Karpas-422 (cell line): ENCODE results near the gene BHLHA15. TPM values are rescaled to one million over a fixed set of nuclear protein-coding genes. Genes with fewer than 3 reads are reported as not detected.

Experiments used
- DNase-seq: peaks from one replicate; pipeline ENCODE4 v3.0.0-alpha.2; 2015
- H2AFZ ChIP-seq: fragments of 200-600 bp; sonication (generic); 2 replicates; pipeline ENCODE4 v1.6.1; 2014; ENCODE audit warnings: antibody characterized with exemption, low read length, mixed read lengths
- H3K27ac ChIP-seq: fragments of 200-600 bp; sonication (generic); 2 replicates; pipeline ENCODE4 v1.5.1; 2014; ENCODE audit warnings: mild to moderate bottlenecking, low read length, moderate library complexity
- H3K27me3 ChIP-seq: fragments of 200-600 bp; sonication (generic); 2 replicates; pipeline ENCODE4 v1.6.1; 2014; ENCODE audit warnings: low read length, mixed read lengths
- H3K36me3 ChIP-seq: fragments of 200-600 bp; sonication (generic); 2 replicates; pipeline ENCODE4 v1.6.1; 2014; ENCODE audit warnings: low read length, mixed read lengths; ENCODE audit not compliant: insufficient read depth
- H3K4me1 ChIP-seq: fragments of 200-600 bp; sonication (generic); 2 replicates; pipeline ENCODE4 v1.6.1; 2014; ENCODE audit warnings: mild to moderate bottlenecking, low read length, mixed read lengths
- H3K4me2 ChIP-seq: fragments of 200-600 bp; sonication (generic); 2 replicates; pipeline ENCODE4 v1.6.1; 2014; ENCODE audit warnings: low read length, low read depth, mild to moderate bottlenecking; ENCODE audit not compliant: poor library complexity, severe bottlenecking
- H3K4me3 ChIP-seq: fragments of 200-600 bp; sonication (generic); 2 replicates; pipeline ENCODE4 v1.5.1; 2014; ENCODE audit warnings: mild to moderate bottlenecking, antibody characterized with exemption, low read length, mixed read lengths
- H3K79me2 ChIP-seq: fragments of 200-600 bp; sonication (generic); 2 replicates; pipeline ENCODE4 v1.6.1; 2014; ENCODE audit warnings: mild to moderate bottlenecking, low read length, mixed read lengths
- H3K9ac ChIP-seq: fragments of 200-600 bp; sonication (generic); 2 replicates; pipeline ENCODE4 v1.6.0; 2014; ENCODE audit warnings: low read length
- H3K9me2 ChIP-seq: fragments of 200-600 bp; sonication (generic), shearing (Covaris generic); replicated peaks from 2 replicates; pipeline ENCODE4 v1.6.0; 2014; ENCODE audit warnings: mild to moderate bottlenecking, low read length, moderate library complexity; ENCODE audit not compliant: insufficient read depth
- H3K9me3 ChIP-seq: fragments of 300-700, 200-600 bp; sonication (generic); 2 replicates; pipeline ENCODE4 v1.6.1; 2014; ENCODE audit warnings: low read length, mixed read lengths
- H4K20me1 ChIP-seq: fragments of 200-600 bp; sonication (generic); 2 replicates; pipeline ENCODE4 v1.6.1; 2014; ENCODE audit warnings: mild to moderate bottlenecking, antibody characterized with exemption, low read length, low read depth; ENCODE audit not compliant: insufficient read depth
- total RNA-seq: library from RNA; depleted of rRNA; stranded (reverse); fragments of >200 nt; shearing (Covaris generic); gene quantifications from 2 replicates; pipeline ENCODE4 v1.2.3, GENCODE V29; 2014; ENCODE audit warnings: low replicate concordance; rRNA removed

BHLHA15 gene
- total RNA-seq, 1 experiment from 2014 or later = not detected

- Histone ChIP-seq H3K9me3 (no peaks in the 10 kb centered on the region), H2AFZ (no peak overlapping the region), H3K4me3 (no peak overlapping the region), H3K79me2 (peaks cover 19% of the 10 kb centered on the region), H3K36me3 (0 out of 2 replicates have a peak, but pooled peaks cover 3% of the 10 kb centered on the region), H3K9me2 (no peaks in the 10 kb centered on the region), H3K9ac (no peak overlapping the region), H3K4me2 (no peak overlapping the region), H3K27me3 (no peaks in the 10 kb centered on the region), H3K27ac (no peak overlapping the region), H3K4me1 (peaks cover 8% of the 10 kb centered on the region), H4K20me1 (no peaks in the 10 kb centered on the region)
- no peak for DNase-seq
These were observed 46.5 kb downstream of the BHLHA15 start for GRCh38 chr7:98257701-98258100.

Other genes starting within 250 kb of the BHLHA15 start
- gene OCM2, start 221.2 kb upstream of the BHLHA15 start, total RNA-seq = not detected in 2 replicates
- 7.5 and 9.1 TPM in 2 replicates for gene LMTK2, start 104.6 kb upstream of the BHLHA15 start, total RNA-seq
- 28.4 and 30.7 TPM in 2 replicates for gene TECPR1, start 40.8 kb downstream of the BHLHA15 start, total RNA-seq
- 26.6 and 34.7 TPM in 2 replicates for gene BRI3, start 70.2 kb downstream of the BHLHA15 start, total RNA-seq
- gene BAIAP2L1, start 189.7 kb downstream of the BHLHA15 start, total RNA-seq = not detected in 2 replicates